HCT116 (cell line): ENCODE measurements around the gene ELK4.
A peak's percentile ranks its signal among the peaks of the same experiment; 100 is the strongest.

Source experiments
- CTCF ChIP-seq, 3 experiments: fragments of 200-600 bp in 1 of 3; sonication (generic) in 1 of 3; IDR thresholded peaks in 2 of 3; conservative IDR thresholded peaks in 1 of 3; 2 replicates each; pipeline ENCODE4 v1.5.1; 2012 to 2017; ENCODE audit warnings: low read depth in 2 of 3, low read length in 2 of 3, antibody characterized with exemption in 1 of 3, borderline replicate concordance in 1 of 3, control low read depth in 1 of 3, mild to moderate bottlenecking in 1 of 3, mixed read lengths in 1 of 3, mixed run types in 1 of 3, moderate library complexity in 1 of 3; ENCODE audit not compliant: insufficient read depth in 1 of 3
- EZH2 ChIP-seq: fragments of 200-600 bp; sonication (generic); IDR thresholded peaks from 2 replicates; pipeline ENCODE4 v1.6.1; 2017; ENCODE audit warnings: antibody characterized with exemption, mixed run types
- MAX ChIP-seq: IDR thresholded peaks from 2 replicates; pipeline ENCODE4 v1.6.1; 2012
- POLR2AphosphoS5 ChIP-seq: IDR thresholded peaks from 2 replicates; pipeline ENCODE4 v1.6.1; 2011; ENCODE audit warnings: mild to moderate bottlenecking, low read depth, low read length, moderate library complexity
- RAD21 ChIP-seq: IDR thresholded peaks from 2 replicates; pipeline ENCODE4 v1.6.1; 2012; ENCODE audit warnings: low read depth, mild to moderate bottlenecking
- ZFX ChIP-seq: fragments of 450-650 bp; IDR thresholded peaks from 2 replicates; pipeline ENCODE4 v1.6.1; 2017

GRCh38 chr1:205664399-205665017, 32.7 kb upstream of the ELK4 start:
- TF ChIP-seq EZH2 (no peak), RAD21 (no peak), ZFX (no peak), POLR2AphosphoS5 (peak; percentile 64), CTCF (IDR thresholded peaks at IDR 0.05 in 2 of 3, conservative IDR thresholded peaks at IDR 0.05 in 1 of 3; ENCODE audit: borderline replicate concordance in 1 of 3, insufficient read depth in 1 of 3, low read depth in 2 of 3, low read length in 2 of 3) (no peak), MAX (peak; percentile 92)
